ENCODE results near the gene PRCP. TPM values are rescaled to one million over a fixed set of nuclear protein-coding genes. Genes with fewer than 3 reads are reported as not detected.

Gene PRCP
- total and polyA plus RNA-seq, 2 donors (not counting 3 experiments of a cell fraction or from before 2014, with no cell fraction given), result 170 to 277 TPM

DNA sequence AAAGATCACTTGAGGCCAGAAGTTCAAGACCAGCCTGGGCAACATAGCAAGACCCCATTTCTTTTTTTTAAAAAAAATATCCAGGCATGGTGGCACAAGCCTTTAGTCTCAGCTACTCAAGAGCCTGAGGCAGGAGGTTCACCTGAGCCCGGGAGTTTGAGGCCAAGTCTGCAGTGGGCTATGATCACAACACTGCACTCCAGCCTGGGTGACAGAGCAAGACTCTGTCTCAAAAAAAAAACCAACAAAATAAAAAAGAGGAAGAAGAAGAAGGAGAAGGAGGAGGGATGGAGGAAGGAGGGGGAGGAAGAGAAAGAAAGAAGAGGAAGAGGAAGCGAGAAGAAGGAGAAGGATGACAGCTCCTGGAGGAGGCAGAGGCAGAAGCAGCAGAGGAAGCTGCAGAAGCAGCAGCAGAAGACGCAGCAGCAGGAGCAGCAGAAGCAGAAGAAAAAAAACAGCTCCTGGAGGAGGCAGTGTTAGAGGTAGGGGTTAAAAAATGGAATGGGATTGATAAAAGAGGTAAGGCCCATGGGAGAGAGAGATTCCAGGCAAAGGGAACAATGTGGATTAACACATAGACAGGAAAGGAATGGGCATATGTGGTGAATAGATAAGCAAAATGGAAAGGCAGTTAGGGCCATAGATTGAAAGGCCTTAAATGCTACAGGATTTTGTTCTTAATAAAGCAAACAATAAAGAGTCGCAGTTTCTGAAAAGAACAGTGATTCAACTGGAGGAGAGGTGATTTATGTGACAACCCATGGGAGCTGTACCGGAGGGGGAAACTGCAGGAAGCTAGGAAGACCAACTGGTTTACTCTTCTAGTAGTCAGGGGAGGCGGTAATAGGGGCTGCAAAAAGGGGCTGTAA lies 10.9 kb downstream of the PRCP start:
- DNase-seq (ENCODE audit: low read depth, low spot score) (peak; percentile 96), FAIRE-seq (peak; percentile 82)
- no peaks in the 10 kb centered on the region for H4K20me1 ChIP-seq (replicated peaks; ENCODE audit: control insufficient read depth, extremely low read depth, insufficient read depth, low read length)
- no peak overlapping the region for H2AFZ ChIP-seq (ENCODE audit: low read depth, low read length)
- no peaks in the 10 kb centered on the region for H3K9me3 ChIP-seq (replicated peaks; ENCODE audit: control insufficient read depth, insufficient read depth, low read length)
- peak overlapping the region; percentile 63 for H3K27ac ChIP-seq (ENCODE audit: insufficient read depth, low read depth, low read length)
- intact Hi-C loops (cut with micrococcal nuclease), result loop anchor here (1.0 kb wide), 3 partner anchors 11 to 96 kb away; partner anchors contain the start of gene PRCP
- H3K4me1 ChIP-seq (ENCODE audit: control insufficient read depth, extremely low read depth, insufficient read depth, low read length), result peaks cover 51% of the 10 kb centered on the region
- ChIA-PET CTCF (interaction anchor here (1.0 to 5.1 kb wide), 8 partner anchors 11 to 931 kb away, joined by 3 to 38 read pairs (median 6); partner anchors contain the start of genes DDIAS and PRCP), POLR2A (interaction anchor here (0.5 to 1.7 kb wide), 3 partner anchors 12 to 45 kb away, joined by 3 to 6 read pairs (median 5); partner anchors contain the start of genes DDIAS and PRCP)
- peak overlapping the region; percentile 20 for H3K9ac ChIP-seq (replicated peaks; ENCODE audit: extremely low read depth, insufficient read depth, low read length)
- H3K79me2 ChIP-seq (ENCODE audit: control insufficient read depth, insufficient read depth, low read length), result peaks cover 36% of the 10 kb centered on the region
- BruUV-seq (replicated peaks), result no TSS peak
- no peaks in the 10 kb centered on the region for H3K36me3 ChIP-seq (ENCODE audit: control insufficient read depth in 2 of 2, extremely low read depth in 1 of 2, insufficient read depth in 2 of 2, low read length in 2 of 2)
- H3K4me2 ChIP-seq (ENCODE audit: insufficient read depth, low read length), result peak overlapping the region; percentile 69
- dilution Hi-C loops (cut with MboI; ENCODE audit: extremely low pct_ligation_motif_present, low sequenced_read_pairs), result no loop called here
- H3K4me3 ChIP-seq (replicated peaks in 1 of 3; ENCODE audit: insufficient read depth in 1 of 3, low read depth in 1 of 3, low read length in 3 of 3), result no peak overlapping the region
- TF ChIP-seq EZH2 (IDR thresholded peaks at IDR 0.05; ENCODE audit: borderline replicate concordance, low read depth, low read length, severe bottlenecking) (no peak), MYC (IDR thresholded peaks at IDR 0.05; ENCODE audit: low read depth, low read length) (no peak), GATA2 (IDR thresholded peaks at IDR 0.05; ENCODE audit: insufficient read depth, insufficient read length, low read depth, low read length) (peak; percentile 64), POLR2AphosphoS5 (IDR thresholded peaks at IDR 0.05; ENCODE audit: insufficient read depth, low read depth, low read length) (peak; percentile 37), FOS (IDR thresholded peaks at IDR 0.05; ENCODE audit: borderline replicate concordance, insufficient read depth, low read length) (peak; percentile 17), JUN (IDR thresholded peaks at IDR 0.05; ENCODE audit: borderline replicate concordance, insufficient read depth, insufficient read length, low read depth) (peak; percentile 67), POLR2A (IDR thresholded peaks at IDR 0.05; ENCODE audit: low read depth, low read length) (peak; percentile 73)
- TF ChIP-seq, protein P1, sequence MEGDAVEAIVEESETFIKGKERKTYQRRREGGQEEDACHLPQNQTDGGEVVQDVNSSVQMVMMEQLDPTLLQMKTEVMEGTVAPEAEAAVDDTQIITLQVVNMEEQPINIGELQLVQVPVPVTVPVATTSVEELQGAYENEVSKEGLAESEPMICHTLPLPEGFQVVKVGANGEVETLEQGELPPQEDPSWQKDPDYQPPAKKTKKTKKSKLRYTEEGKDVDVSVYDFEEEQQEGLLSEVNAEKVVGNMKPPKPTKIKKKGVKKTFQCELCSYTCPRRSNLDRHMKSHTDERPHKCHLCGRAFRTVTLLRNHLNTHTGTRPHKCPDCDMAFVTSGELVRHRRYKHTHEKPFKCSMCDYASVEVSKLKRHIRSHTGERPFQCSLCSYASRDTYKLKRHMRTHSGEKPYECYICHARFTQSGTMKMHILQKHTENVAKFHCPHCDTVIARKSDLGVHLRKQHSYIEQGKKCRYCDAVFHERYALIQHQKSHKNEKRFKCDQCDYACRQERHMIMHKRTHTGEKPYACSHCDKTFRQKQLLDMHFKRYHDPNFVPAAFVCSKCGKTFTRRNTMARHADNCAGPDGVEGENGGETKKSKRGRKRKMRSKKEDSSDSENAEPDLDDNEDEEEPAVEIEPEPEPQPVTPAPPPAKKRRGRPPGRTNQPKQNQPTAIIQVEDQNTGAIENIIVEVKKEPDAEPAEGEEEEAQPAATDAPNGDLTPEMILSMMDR (IDR thresholded peaks at IDR 0.05; ENCODE audit: extremely low read depth in 1 of 2, insufficient read depth in 1 of 2, low read depth in 1 of 2, low read length in 2 of 2), result no peak
- TF ChIP-seq, protein P2, sequence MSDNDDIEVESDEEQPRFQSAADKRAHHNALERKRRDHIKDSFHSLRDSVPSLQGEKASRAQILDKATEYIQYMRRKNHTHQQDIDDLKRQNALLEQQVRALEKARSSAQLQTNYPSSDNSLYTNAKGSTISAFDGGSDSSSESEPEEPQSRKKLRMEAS (IDR thresholded peaks at IDR 0.05; ENCODE audit: insufficient read depth, insufficient read length), result no peak
- H3K27me3 ChIP-seq (ENCODE audit: control insufficient read depth in 2 of 2, insufficient read depth in 2 of 2, low read length in 2 of 2), result no peaks in the 10 kb centered on the region
- no peaks in the 10 kb centered on the region for H3K9me1 ChIP-seq (replicated peaks; ENCODE audit: control insufficient read depth, extremely low read depth, insufficient read depth, low read length)

All from endothelial cell of umbilical vein (primary cell).